Measurements from ENCODE around the gene RAB3GAP2.
"Not testable (repeated sequence)": the region's sequence is repeated elsewhere in the genome, so short reads cannot be mapped to it uniquely, and the experiment has no call there.

The RAB3GAP2 gene

DNA sequence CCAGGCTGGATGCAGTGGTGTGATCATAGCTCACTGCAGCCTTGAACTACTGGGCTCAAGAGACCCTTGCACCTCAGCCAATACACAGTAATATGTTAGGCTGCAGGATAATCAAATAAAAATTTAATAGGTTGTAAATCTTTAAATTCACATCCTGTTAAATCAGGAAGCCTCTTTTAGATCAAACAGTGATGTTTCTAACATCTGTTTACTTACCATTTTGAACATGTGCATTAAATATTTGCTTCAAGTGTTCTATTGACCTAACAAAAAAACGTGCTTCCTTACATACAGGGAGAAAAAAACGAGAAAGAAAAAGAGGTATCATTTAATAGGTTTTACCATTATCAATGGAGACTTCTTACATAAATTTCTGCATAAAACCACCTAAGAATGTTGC lies 107.7 kb downstream of the RAB3GAP2 start:
- no peak overlapping the region for H3K4me3 Mint-ChIP-seq
- H3K4me1 Mint-ChIP-seq: no peaks in the 10 kb centered on the region
- no peaks in the 10 kb centered on the region for H3K9me3 Mint-ChIP-seq
- TF ChIP-seq, protein P1, sequence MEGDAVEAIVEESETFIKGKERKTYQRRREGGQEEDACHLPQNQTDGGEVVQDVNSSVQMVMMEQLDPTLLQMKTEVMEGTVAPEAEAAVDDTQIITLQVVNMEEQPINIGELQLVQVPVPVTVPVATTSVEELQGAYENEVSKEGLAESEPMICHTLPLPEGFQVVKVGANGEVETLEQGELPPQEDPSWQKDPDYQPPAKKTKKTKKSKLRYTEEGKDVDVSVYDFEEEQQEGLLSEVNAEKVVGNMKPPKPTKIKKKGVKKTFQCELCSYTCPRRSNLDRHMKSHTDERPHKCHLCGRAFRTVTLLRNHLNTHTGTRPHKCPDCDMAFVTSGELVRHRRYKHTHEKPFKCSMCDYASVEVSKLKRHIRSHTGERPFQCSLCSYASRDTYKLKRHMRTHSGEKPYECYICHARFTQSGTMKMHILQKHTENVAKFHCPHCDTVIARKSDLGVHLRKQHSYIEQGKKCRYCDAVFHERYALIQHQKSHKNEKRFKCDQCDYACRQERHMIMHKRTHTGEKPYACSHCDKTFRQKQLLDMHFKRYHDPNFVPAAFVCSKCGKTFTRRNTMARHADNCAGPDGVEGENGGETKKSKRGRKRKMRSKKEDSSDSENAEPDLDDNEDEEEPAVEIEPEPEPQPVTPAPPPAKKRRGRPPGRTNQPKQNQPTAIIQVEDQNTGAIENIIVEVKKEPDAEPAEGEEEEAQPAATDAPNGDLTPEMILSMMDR (IDR thresholded peaks at IDR 0.05): no peak
- DNase-seq: no peak
- H3K27ac Mint-ChIP-seq: no peak overlapping the region
- no peaks in the 10 kb centered on the region for H3K27me3 Mint-ChIP-seq (ENCODE audit: low read depth, poor library complexity)
- peaks cover 38% of the 10 kb centered on the region for H3K36me3 Mint-ChIP-seq (ENCODE audit: low read depth)

GRCh38 chr1:220164116-220164515 lies 108.1 kb downstream of the RAB3GAP2 start:
- Mint-ChIP-seq H3K27ac (no peak overlapping the region), H3K4me1 (no peaks in the 10 kb centered on the region), H3K4me3 (no peak overlapping the region), H3K27me3 (ENCODE audit: low read depth, poor library complexity) (no peaks in the 10 kb centered on the region), H3K36me3 (ENCODE audit: low read depth) (peaks cover 35% of the 10 kb centered on the region), H3K9me3 (no peaks in the 10 kb centered on the region)
- no peak for DNase-seq
- TF ChIP-seq, protein P1 (IDR thresholded peaks at IDR 0.05): no peak

- H3K4me1 Mint-ChIP-seq: no peaks in the 10 kb centered on the region
- DNase-seq: no peak
- peaks cover 49% of the 10 kb centered on the region for H3K36me3 Mint-ChIP-seq (ENCODE audit: low read depth)
- H3K27ac Mint-ChIP-seq: no peak overlapping the region
- H3K27me3 Mint-ChIP-seq (ENCODE audit: low read depth, poor library complexity): no peaks in the 10 kb centered on the region
- TF ChIP-seq, protein P1 (IDR thresholded peaks at IDR 0.05): no peak
- no peaks in the 10 kb centered on the region for H3K9me3 Mint-ChIP-seq
- no peak overlapping the region for H3K4me3 Mint-ChIP-seq
These were observed 112.2 kb downstream of the RAB3GAP2 start for GRCh38 chr1:220160027-220160426.

GRCh38 chr1:220159041-220159440 lies 113.2 kb downstream of the RAB3GAP2 start:
- Mint-ChIP-seq H3K27ac (no peak overlapping the region), H3K27me3 (ENCODE audit: low read depth, poor library complexity) (no peaks in the 10 kb centered on the region), H3K36me3 (ENCODE audit: low read depth) (peaks cover 53% of the 10 kb centered on the region), H3K4me3 (no peak overlapping the region), H3K9me3 (no peaks in the 10 kb centered on the region), H3K4me1 (no peaks in the 10 kb centered on the region)
- DNase-seq: no peak
- TF ChIP-seq, protein P1 (IDR thresholded peaks at IDR 0.05): no peak

GRCh38 chr1:220158530-220158929 lies 113.7 kb downstream of the RAB3GAP2 start:
- H3K4me3 Mint-ChIP-seq; H3K27ac Mint-ChIP-seq; H3K4me1 Mint-ChIP-seq; H3K27me3 Mint-ChIP-seq (ENCODE audit: low read depth, poor library complexity); H3K9me3 Mint-ChIP-seq; DNase-seq: not testable (repeated sequence)
- H3K36me3 Mint-ChIP-seq (ENCODE audit: low read depth): peaks cover 58% of the 10 kb centered on the region

GRCh38 chr1:220157738-220158137 lies 114.5 kb downstream of the RAB3GAP2 start:
- Mint-ChIP-seq H3K36me3 (ENCODE audit: low read depth) (peaks cover 64% of the 10 kb centered on the region), H3K27me3 (ENCODE audit: low read depth, poor library complexity) (no peaks in the 10 kb centered on the region), H3K27ac (no peak overlapping the region), H3K9me3 (no peaks in the 10 kb centered on the region), H3K4me3 (no peak overlapping the region), H3K4me1 (no peaks in the 10 kb centered on the region)
- DNase-seq: no peak
- TF ChIP-seq, protein P1 (IDR thresholded peaks at IDR 0.05): no peak

Data from nephron progenitor cell (in vitro differentiated cells).